CD1c-positive myeloid dendritic cell (primary cell): ENCODE measurements around the gene ALK.

Source experiments
- DNase-seq: peaks from one replicate; pipeline ENCODE4 v3.0.0-alpha.2; 2016; ENCODE audit errors: extremely low spot score

The ALK gene

DNA sequence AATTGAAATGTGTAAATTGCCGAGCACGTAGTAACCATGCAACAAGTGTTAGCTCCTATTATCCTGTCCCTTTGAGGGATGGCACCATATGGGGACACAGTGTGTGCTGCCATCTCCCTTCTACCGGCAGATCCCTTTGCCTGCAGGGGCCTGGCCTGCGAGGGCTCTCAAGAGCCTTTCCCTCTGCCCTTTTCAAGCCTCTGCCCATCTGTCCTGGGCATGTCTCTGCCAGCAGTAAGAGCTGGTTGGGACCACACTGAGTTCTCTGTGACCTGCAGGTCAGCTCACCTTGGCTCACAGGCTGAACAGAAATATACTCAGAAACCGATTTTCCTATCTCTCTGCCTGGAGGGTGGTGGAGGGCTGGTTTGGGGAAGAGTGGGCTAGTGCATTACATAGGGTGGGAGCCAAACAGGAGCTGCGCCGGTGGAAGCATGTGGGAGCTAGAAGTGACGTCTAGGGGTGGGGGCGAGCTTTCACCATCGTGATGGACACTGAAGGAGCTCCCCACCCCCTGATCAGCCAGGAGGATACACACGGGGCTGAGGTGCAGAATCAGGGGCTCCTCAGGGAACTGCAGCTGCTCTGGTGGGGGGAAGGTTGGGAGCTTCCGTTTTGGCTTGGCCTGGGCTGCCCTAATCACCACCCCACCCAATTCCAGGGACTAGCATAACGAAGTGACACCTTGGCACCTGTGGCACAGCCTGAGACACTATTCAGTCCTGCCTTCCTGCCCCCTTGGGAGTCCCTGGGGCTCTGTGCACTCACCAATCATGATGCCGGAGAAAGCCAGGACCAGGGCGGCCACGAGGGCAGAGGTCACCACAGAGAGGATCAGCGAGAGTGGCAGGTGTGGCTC lies 696.5 kb downstream of the ALK start:
- DNase-seq: no peak

- DNase-seq: peak; percentile 46
Measured at GRCh38 chr2:29223851-29224692, 697.3 kb downstream of the ALK start.

DNA sequence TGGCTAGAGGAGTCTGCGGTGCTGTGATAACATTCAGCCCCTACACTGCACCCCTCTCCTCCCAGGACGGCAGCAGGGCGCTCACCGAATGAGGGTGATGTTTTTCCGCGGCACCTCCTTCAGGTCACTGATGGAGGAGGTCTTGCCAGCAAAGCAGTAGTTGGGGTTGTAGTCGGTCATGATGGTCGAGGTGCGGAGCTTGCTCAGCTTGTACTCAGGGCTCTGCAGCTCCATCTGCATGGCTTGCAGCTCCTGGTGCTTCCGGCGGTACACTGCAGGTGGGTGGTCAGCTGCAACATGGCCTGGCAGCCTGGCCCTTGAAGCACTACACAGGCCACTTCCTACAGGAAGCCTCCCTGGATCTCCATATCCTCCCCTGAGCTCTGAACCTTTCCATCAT lies 698.1 kb downstream of the ALK start:
- DNase-seq: no peak

GRCh38 chr2:29222381-29223179 lies 698.8 kb downstream of the ALK start:
- DNase-seq: no peak

GRCh38 chr2:29220506-29221270 lies 700.7 kb downstream of the ALK start:
- no peak for DNase-seq

- no peak for DNase-seq
Measured at GRCh38 chr2:29219374-29219773, 702.0 kb downstream of the ALK start.

DNA sequence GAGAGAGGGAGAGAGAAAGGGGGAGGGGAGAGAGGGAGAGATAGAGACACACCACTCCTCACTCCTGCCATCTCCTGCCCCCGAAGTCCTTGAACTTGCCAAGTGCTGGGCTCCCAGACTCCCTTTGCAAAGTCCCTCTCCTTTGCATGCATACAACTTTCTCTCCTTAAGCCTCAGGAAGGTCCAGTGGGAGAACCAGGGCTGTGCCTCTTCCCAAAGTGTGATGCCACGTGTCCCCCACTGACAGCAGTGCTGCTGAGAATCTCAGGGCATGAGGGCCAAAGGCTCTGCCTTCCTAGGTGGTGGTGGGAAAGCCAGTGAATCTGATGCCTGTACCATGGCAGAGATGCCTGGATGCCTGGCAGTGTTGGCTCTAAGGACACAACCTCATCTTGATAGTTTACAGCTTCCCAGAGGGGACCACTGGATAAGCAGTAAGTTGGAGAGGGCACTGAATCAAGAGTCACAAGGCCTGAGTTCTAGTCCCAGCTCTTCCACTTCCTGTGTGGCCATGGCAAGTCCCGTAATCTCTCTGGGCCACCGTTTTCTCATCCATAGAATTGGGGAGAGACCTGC lies 702.7 kb downstream of the ALK start:
- DNase-seq: no peak

DNA sequence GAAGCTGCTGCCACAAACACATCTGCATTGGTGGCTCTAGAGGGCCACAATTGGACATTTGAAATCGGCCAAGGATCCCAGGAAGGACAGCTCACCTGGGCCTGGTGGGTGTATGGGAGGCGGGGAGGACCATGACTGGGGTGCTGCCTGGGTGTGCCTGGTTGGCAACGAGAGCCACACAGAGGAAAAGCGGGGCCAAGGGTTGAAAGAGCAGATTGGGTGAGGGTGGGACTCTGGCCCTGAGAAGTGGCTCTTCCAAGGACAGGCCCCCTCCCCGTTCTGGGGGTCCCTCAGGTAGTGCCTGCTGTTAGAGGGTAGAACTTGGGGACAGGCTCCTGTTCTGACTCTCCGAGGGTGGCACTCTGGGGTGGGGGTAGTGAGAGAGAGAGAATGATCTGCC lies 703.3 kb downstream of the ALK start:
- no peak for DNase-seq

DNA sequence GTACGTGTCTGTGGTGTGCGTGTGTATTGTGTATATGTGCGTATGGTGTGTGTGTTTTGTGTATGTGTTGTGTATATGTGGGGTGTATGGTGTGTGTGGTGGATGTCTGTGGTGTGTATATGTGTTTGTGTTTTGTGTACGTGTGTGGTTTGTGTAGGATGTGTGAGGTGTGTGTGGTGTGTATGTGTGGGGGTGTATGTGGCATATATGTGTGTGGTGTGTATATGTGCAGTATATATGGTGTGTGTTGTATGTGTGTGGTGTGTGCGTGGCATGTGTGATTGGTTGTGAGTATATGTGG lies 704.8 kb downstream of the ALK start:
- DNase-seq: no peak

DNA sequence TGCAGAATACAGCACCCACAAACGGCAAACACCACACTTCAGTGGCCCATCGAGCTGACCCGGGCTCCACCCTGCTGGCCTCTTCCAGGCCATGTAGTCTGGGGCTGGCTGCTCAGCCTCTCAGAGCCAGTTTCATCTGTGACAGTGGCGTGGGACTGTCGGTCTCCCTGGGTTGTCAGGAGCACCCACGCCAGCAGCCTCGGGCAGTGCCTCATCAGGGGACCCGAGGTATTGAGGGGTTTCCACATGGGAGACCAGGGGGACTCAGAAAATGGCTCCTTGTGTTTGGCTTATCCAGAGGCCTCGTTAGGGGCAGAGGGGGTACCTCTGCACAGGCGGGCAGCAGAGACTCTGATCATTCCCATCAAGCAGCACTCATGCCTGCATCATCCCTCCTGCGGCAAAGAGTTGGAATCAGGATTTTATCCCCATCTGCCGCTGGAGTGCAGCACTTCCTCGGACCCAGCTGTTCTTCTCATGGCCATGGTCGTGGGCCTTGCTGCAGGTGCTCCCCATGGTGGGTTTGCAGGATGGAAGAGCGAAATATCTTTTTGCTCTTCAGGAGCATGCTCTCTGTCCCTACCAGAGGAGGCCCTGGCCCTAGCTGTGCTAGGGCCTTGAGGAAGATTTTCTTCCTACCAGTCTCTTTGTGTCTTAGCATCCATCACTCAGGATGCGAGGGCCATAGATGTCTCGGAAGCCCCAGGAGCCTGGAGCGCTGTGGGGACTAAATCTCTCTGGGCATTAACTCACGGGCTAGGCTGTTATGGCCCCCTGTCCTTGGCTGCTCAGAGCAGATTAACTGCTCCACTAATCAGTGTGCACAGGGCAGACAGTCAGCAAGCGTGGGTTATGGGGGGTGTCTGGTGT lies 705.4 kb downstream of the ALK start:
- no peak for DNase-seq

DNA sequence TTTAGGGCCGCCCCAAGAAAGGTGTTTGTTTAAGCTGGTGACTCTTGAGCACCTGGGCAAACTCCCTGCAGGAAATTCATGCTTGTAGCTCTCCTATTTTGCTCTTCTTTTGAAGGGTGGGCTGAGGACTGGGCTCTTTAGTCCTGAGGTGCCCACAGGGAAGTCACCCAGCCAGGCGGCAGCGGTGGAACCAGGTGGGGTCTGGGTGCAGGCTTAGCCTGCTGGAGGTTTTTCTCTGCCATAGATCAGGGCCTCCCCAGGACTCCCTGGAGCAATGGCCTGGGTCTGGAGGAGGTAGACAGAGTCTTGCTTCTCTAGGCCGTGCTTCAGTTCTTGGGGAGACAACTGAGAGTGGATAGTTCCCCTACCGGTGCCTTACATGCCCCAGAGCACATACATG lies 706.3 kb downstream of the ALK start:
- no peak for DNase-seq

- no peak for DNase-seq
Measured at GRCh38 chr2:29213888-29214291, 707.5 kb downstream of the ALK start.

GRCh38 chr2:29212009-29212408 lies 709.4 kb downstream of the ALK start:
- DNase-seq: no peak

GRCh38 chr2:29209551-29209950 lies 711.8 kb downstream of the ALK start:
- DNase-seq: no peak

DNA sequence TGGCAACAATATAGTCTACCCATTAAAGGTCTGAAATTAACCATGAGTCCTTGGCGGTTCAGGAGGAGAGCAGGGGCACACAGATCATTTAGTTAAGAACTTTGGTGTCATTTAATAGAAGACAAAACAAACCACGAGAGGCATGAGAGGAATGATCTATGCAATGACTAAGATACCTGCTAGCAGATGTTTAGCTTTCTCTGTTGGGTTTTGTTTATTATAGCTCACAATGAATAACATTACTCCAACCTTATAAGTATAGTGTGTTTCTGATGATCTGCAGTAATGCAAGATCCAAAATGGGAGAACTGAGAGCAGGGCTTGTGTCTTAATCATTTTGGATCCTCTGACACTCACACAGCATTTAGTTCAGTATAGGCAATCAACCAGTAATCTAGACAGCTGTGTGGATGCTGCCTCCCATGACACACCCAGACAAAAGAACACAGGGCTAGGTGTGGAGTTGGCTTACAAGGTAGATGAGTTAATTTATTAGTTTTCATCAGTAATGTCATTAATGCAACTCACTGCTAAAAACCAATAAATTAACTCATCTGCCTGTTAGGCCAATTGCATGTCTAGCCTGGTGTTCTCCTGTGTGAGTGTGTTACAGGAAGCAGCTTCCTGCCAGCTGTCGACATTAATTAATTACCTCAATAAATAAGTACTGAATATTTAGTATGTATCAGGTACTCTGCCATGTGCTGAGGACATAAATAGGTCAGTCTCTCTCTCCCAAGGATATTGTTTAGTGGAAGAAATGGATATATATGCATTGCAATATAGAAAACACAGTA lies 713.8 kb downstream of the ALK start:
- DNase-seq: no peak

DNA sequence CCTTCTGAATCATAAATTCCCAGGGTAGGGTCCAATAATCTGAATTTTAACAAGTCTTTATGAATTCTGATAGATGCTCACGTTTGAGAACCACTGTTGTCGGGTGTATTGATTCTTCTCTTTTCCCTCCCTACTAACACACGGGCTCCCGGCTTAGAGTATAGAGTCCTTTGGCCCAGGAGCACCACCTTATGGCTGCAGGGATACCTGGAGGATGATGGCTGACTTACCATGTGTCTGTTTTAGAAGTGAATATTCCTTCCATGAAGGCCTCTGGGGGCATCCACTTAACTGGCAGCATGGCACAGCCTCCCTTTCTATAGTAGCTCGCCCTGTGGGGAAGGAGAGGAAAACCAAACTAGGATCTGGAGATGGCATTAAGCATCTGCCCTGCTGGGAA lies 714.4 kb downstream of the ALK start:
- DNase-seq: no peak

DNA sequence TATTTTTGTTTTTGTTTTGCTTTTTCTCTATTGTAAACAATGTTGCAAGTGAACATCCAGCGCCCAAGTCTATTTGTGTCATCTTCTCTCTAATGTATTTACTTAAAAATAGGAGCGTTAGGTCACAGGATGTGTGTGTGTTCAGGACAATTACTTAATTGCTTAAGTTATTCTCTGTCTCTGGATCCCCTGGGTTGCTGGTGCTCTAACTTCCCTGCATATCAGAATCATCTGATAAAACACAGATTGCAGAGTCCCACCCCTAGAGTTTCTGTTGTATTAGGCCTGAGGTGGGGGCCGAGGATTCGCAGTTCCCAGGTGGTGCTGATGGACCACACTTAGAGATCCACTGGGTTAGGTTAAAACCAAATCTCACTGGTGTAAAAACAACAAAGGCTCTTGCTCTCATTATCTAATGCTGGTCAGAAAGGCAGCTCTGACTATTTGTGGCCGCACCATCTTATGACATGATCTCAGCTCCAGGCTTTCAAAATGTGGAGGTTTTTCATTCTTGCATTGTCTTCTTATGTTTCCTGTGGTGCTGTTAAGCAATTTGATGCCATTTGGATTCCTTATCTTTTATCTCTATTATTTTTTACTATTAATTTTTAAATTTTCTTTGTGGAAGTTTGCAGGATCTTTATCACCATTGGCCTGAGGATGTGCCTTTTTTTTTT lies 718.4 kb downstream of the ALK start:
- no peak for DNase-seq

GRCh38 chr2:29201979-29202378 lies 719.4 kb downstream of the ALK start:
- DNase-seq: no peak
